Measurements from ENCODE around the gene PPP1R12A. TPM values are rescaled to one million over a fixed set of nuclear protein-coding genes. Genes with fewer than 3 reads are reported as not detected.

PPP1R12A gene
- 14.8 to 32.6 TPM (median 25.5 TPM) in 5 replicates for total RNA-seq (2022; extraction: Qiagen RNA extraction; ENCODE audit: low read depth)

DNA sequence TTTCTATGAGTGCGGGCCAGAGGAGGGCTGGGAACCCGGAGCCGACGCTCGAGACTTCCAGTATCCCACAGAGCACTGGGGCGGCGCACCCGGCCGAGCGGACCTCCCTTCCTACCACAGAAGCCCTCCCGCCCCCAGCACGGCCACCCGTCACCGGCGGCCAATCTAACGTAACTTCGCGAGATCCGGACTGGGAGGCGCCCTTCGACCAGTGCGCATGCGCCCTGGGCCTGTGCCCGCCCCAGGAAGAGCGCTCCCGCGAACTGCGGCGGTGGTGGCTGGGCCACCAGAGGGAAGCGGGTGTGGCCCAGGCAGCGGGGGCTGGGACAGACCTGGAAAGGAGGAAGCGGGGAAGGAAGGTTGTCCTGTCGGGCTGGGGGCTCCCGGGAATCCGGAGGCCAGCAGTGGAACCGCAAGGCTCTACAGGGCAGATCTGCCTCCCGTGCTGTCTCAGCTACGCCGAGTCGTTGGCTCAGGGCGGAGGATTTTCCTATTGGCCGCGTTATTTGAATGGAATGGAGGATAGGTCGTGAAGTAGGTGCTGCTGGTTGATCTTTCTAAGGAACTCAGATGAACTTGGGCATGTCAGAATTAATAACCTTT, at the start of gene PPP1R12A:
Gene PPP1R12A, minus strand, starts transcription at position 77 of the 603 bp plus-strand sequence. CDS start 166 bp downstream, outside the sequence.

Other genes starting within 250 kb of the PPP1R12A start
- gene PAWR, start 244.1 kb downstream of the PPP1R12A start, total RNA-seq (2022; extraction: Qiagen RNA extraction; ENCODE audit: low read depth): 28.9 to 59.7 TPM (median 53.9 TPM) in 5 replicates
- not detected in 5 replicates for gene OTOGL, start 164.4 kb upstream of the PPP1R12A start, total RNA-seq (2022; extraction: Qiagen RNA extraction; ENCODE audit: low read depth)

All from A549 treated with GW870086 at 1 μM for 4 hours (cell line).